GM10266 (cell line): ENCODE measurements around the gene CD248.

Experiments
- DNase-seq: peaks from one replicate; pipeline ENCODE4 v3.0.0; 2012; ENCODE audit errors: extremely low spot score
- TF ChIP-seq, protein P1 (sequence below): IDR thresholded peaks from 2 replicates; pipeline ENCODE4 v1.5.1; 2012; ENCODE audit warnings: mild to moderate bottlenecking, low read depth; ENCODE audit not compliant: control insufficient read depth, insufficient read depth; ENCODE audit errors: missing control alignments

Gene CD248

DNA sequence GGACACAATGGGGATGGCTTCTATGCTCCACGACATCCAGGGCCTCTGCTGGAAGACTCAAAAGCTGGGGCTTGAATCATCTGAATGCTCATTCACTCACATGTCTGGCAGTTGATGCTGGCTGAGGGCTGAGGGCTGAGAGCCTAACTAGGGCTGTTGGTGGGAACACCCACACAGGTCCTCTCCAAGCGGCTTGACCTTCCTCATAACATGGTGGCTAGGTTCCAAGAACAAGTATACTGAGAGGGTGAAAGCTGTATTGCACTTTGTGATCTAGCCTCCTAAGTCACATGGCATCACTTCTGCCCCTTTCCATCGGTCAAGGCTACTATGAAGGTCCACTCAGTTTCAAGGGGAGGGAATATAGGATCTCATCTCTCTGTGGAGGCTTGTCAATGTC, 17.7 kb downstream of the CD248 start:
- DNase-seq = no peak
- TF ChIP-seq, protein P1, sequence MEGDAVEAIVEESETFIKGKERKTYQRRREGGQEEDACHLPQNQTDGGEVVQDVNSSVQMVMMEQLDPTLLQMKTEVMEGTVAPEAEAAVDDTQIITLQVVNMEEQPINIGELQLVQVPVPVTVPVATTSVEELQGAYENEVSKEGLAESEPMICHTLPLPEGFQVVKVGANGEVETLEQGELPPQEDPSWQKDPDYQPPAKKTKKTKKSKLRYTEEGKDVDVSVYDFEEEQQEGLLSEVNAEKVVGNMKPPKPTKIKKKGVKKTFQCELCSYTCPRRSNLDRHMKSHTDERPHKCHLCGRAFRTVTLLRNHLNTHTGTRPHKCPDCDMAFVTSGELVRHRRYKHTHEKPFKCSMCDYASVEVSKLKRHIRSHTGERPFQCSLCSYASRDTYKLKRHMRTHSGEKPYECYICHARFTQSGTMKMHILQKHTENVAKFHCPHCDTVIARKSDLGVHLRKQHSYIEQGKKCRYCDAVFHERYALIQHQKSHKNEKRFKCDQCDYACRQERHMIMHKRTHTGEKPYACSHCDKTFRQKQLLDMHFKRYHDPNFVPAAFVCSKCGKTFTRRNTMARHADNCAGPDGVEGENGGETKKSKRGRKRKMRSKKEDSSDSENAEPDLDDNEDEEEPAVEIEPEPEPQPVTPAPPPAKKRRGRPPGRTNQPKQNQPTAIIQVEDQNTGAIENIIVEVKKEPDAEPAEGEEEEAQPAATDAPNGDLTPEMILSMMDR = no peak

DNA sequence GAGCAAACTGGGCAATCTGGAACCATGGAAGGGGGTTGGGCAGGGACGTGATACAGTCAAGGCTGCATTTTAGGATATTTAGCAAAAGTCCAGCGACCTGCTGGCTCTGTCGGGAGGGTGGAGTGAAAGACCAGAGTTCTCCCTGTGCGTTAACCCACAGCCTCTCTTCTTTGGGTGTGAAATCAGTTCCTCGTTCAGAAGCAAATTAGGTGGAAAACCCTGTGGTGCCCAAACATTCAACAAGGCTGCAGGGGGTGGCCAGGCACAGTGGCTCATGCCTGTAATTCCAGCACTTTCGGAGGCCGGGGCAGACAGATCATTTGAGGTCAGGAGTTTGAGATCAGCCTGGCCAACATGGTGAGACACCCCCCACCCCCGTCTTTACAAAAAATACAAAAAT, 19.2 kb downstream of the CD248 start:
- no peak for DNase-seq
- TF ChIP-seq, protein P1 = no peak

DNA sequence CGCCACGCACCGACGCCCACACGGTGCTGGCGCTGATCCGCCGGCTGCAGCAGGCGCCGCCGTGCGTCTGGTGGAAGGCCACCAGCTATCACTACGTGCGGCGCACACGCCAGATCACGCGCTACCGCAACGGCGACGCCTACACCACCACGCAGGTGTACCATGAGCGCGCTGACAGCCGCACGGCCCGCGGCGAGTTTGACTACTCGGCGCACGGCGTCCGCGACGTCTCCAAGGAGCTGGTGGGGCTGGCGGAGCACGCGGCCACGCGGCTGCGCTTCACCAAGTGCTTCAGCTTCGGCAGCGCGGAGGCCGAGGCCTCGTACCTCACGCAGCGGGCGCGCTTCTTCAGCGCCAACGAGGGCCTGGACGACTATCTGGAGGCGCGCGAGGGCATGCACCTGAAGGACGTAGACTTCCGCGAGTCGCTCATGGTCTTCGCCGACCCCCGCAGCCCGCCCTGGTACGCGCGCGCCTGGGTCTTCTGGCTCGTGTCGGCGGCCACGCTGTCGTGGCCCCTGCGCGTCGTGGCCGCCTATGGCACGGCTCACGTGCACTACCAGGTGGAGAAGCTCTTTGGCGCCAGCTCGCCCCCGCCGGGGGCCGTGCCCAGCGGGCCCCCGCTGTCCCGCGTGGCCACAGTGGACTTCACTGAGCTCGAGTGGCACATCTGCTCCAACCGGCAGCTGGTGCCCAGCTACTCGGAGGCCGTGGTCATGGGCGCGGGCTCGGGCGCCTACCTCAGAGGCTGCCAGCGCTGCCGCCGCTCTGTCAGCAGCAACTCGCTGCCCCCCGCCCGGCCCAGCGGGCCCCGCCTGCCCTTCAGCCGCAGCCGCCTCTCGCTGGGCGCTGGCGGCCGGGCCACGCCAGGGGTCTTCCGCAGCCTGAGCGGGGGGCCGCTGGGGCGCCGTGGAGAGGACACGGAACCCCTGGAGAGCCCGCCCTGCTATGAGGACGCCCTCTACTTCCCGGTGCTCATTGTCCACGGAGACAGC, 21.9 kb downstream of the CD248 start:
- DNase-seq = no peak
- TF ChIP-seq, protein P1 = no peak

DNA sequence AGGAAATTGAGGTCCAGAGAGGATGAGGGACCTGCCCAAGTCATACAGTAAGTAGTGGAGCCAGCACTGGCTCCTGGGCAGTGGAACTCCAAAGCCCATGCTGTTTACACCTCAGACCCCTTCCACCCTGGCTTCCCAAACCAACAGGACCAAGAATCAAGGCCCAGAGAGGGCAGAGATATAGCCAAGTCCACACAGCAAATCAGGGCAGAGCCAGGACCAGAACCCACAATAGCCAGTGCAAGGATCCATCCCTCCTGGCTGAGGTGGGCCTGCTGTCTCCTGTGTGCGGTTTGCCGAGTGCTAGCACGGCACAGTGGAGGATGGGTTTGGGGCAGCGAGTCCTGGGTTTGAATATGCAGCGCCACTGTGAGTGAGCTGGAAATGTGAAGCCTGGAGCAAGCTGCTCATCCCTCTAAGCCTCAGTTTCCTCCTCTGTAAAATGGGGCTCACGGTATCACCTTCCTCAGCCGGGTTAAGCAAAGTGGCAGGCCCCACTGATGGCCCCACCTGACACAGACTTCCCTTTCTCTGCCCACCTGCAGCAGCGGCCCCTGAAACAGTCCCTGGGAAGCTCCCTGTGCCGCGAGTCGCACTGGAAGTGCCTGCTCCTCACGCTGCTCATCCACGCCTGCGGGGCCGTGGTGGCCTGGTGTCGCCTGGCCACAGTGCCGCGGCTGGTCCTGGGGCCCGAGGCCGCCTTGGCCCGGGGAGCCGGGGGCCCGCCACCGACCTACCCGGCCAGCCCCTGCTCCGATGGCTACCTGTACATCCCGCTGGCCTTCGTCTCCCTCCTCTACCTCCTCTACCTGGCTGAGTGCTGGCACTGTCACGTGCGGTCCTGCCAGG, 22.8 kb downstream of the CD248 start:
- DNase-seq = no peak
- TF ChIP-seq, protein P1 = no peak

DNA sequence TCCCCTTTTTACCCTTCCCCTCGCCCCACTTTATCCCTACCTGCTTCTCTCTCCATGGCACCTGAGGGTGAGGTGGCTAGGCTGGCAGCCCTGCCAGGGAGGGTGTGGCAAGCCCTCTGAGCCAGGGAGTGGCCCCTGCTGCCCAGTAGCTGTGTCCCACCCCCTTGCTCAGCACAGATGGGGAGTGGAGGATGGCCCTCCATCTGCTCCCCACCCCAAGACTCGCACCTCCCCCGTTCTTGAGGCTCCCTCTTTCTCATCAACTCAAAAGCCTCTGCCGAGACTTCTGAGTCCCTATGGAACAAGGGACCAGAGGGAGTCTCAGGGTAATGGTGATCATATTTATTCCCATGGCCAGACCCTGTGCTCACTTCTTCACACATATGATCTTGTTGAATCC, 23.5 kb downstream of the CD248 start:
- TF ChIP-seq, protein P1 = no peak
- DNase-seq = no peak

DNA sequence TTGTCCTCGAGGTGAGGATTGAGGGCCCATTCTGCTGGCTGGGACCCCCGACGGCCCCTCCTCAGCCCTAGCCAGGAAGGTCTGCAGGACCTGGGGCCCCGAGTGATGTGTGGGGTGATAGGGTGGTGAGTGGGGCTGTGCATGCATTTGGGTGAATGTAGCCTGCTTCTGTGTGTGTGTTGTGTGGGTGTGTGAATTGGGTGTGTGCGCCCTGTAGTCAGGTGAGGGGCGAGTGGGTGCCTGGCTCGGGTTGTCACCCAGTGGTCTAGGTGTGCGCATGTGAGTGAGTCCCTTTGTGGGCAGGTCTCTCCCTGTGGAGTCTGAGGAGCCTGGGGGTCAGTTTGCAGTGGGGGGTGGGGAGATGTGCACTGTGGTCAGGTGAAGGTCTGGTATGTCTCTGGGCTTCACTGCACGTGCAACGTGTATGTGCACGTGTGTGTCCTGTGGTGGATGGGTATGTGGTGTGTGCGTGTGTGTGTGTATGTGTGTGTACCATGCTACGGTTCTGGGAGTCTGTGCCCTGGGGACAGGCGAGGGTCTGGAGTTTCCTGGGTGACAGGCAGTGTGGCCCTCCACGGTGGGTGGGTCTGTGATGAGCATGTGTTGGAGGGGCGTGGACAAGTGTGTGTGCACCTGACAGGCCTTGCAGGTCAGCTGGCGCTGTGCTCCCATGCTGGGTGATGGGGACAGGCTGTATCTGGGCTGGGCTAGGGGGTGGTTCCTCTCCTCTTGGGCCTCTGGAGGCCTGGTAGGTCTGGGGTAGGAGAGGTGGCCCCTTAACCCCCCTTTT, 24.1 kb downstream of the CD248 start:
- no peak for DNase-seq
- TF ChIP-seq, protein P1 = no peak
